GM13976 (cell line): ENCODE results near the gene MT1F.

Experiments
- DNase-seq: peaks from one replicate; pipeline ENCODE4 v3.0.0; 2012; ENCODE audit warnings: low spot score
- CTCF ChIP-seq: IDR thresholded peaks from 2 replicates; pipeline ENCODE4 v1.5.1; 2012; ENCODE audit warnings: borderline replicate concordance, mild to moderate bottlenecking; ENCODE audit not compliant: insufficient read depth; ENCODE audit errors: extremely low read depth, missing control alignments, control extremely low read depth
- in situ Hi-C: fragments of 300-500 bp; cut with MboI; formaldehyde crosslinking; loops from one replicate; pipeline ENCODE4 v1.12.0; 2022; ENCODE audit warnings: low sequenced_read_pairs, mixed read lengths, inconsistent platforms; ENCODE audit not compliant: unreplicated experiment

MT1F gene

DNA sequence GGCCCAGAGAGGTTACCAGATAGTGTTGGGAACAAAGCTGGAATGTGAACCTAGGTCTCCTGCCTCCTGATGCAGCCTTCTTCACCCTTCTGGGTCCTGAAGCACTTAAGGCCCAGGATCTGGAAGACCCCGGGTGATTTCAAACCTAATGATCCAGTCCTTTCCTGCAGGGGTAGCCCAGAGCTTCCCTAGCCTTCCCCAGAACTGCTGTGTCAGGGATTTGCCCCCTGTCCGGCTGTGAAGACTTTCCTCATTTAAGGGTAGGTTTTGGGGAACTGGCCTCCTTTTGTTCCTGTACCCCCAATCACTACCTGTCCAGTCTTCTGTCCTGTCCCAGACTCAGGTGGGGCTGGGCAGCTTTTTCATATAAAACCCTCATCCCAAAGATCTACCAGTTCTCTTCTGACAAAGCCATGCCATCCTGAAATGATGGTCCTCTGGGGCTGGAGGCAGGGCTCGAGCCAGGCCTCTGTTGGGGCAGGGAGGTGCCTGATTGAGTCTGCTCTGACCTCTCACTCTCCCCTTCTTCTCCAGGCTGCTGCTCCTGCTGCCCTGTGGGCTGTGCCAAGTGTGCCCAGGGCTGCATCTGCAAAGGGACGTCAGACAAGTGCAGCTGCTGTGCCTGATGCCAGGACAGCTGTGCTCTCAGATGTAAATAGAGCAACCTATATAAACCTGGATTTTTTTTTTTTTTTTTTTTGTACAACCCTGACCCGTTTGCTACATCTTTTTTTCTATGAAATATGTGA, 25.8 kb downstream of the MT1F start:
- DNase-seq = no peak
- no peak for TF ChIP-seq CTCF
- in situ Hi-C loops = no loop called here

GRCh38 chr16:56684256-56684925, 26.6 kb downstream of the MT1F start:
- no peak for TF ChIP-seq CTCF
- DNase-seq = no peak
- in situ Hi-C loops = no loop called here

DNA sequence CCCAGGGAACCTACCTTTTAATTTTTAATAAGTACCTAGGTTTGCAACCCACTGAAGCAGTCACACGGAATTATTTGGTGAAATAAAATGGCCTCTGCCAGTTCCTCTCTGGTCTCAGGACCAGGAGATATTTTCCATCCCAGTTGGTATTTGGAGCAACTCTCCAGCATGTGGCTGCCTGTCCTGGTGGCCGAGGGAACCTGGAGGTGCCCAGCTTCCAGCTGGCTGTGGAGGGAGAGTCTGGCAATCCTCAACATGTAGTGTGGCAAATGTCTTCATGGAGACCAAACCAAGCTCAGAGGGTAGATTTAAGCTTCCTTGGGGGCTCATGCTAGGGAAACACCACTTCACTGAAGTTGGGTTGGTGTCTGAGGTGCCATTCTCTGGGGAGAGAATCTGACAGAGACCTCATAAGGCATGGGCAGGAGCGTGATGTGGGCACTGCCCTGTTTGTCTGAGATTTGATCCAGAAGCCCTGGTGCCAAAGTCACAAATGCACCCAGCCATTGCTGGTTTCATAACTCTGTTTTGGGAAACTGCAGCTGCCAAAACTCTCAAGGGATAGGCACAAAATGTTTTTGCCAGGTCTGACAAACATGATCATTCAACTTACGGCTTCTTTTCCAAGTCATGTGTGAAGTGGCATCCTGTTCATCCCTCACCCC, 27.3 kb downstream of the MT1F start:
- no peak for DNase-seq
- no peak for TF ChIP-seq CTCF
- in situ Hi-C loops = no loop called here

GRCh38 chr16:56686758-56687157, 29.0 kb downstream of the MT1F start:
- in situ Hi-C loops = no loop called here
- no peak for DNase-seq
- TF ChIP-seq CTCF = no peak

- no peak for TF ChIP-seq CTCF
- in situ Hi-C loops = no loop called here
- no peak for DNase-seq
Measured at GRCh38 chr16:56688762-56689161, 31.0 kb downstream of the MT1F start.

- TF ChIP-seq CTCF = no peak
- no peak for DNase-seq
- in situ Hi-C loops = no loop called here
Measured at GRCh38 chr16:56689171-56689570, 31.4 kb downstream of the MT1F start.
